A549 (cell line): Measurements from ENCODE around the gene WFS1.

Experiments
- CBX2 ChIP-seq: fragments of 200-600 bp; sonication (generic); IDR thresholded peaks from 2 replicates; pipeline ENCODE4 v1.6.1; 2016; ENCODE audit warnings: low read depth, mild to moderate bottlenecking, borderline replicate concordance
- CTCF ChIP-seq: fragments of >200 bp; sonication (Bioruptor Twin); formaldehyde crosslinking; IDR thresholded peaks from 3 replicates; pipeline ENCODE4 v1.5.1; 2016
- HDAC2 ChIP-seq: fragments of 200-600 bp; sonication (generic); IDR thresholded peaks from 2 replicates; pipeline ENCODE4 v1.6.1; 2016
- KDM1A ChIP-seq: fragments of 200-600 bp; sonication (generic); IDR thresholded peaks from 2 replicates; pipeline ENCODE4 v1.6.1; 2016; ENCODE audit warnings: low read depth, mild to moderate bottlenecking
- ZSCAN20 ChIP-seq: fragments of 250-450 bp; sonication (Bioruptor Pico); IDR thresholded peaks from 2 replicates; pipeline ENCODE4 v1.8.0; 2022; ENCODE audit warnings: mild to moderate bottlenecking, moderate library complexity
- TF ChIP-seq, protein P1 (sequence below): fragments of 200-600 bp; sonication (generic); IDR thresholded peaks from 2 replicates; pipeline ENCODE4 v1.6.1; 2016; ENCODE audit warnings: antibody characterized with exemption, mild to moderate bottlenecking, moderate library complexity

DNA sequence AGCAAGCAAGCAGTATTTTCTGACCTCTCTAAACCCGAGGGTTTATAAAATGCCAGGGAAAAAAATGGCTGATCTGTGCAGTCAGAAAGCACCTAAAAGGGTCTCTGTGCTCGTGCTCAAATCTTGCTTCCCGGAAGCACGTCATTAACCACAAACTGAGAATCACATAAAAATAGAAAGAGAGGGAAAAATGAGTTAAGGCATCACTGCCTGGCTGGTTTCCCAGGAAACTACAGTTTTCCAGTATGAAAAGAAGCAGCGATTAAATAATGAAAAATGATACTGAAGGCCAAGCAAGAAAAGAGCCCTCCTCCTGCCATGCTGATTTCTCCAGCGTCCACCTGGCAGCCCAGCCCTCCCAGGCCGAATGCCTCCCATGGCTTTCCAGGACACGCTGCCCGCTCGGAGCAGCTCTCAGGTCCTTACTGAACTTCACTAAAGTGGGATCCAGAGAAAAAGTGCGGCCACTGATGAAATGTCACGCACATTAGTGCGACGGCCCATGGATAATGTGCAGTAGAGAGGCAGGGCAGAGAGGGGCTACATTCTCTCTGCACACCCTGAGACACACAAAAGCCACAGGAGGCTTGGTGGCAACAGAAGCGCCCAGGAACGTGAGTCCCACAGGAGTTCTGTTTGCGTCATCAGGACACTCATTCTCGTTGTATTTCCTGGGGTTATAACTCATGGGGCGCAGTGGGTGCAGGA is 80.4 kb downstream of the WFS1 start:
- no peak for TF ChIP-seq CBX2
- no peak for TF ChIP-seq KDM1A
- no peak for TF ChIP-seq HDAC2
- TF ChIP-seq ZSCAN20 (CRISPR knock-in tag), result no peak
- TF ChIP-seq, protein P1, sequence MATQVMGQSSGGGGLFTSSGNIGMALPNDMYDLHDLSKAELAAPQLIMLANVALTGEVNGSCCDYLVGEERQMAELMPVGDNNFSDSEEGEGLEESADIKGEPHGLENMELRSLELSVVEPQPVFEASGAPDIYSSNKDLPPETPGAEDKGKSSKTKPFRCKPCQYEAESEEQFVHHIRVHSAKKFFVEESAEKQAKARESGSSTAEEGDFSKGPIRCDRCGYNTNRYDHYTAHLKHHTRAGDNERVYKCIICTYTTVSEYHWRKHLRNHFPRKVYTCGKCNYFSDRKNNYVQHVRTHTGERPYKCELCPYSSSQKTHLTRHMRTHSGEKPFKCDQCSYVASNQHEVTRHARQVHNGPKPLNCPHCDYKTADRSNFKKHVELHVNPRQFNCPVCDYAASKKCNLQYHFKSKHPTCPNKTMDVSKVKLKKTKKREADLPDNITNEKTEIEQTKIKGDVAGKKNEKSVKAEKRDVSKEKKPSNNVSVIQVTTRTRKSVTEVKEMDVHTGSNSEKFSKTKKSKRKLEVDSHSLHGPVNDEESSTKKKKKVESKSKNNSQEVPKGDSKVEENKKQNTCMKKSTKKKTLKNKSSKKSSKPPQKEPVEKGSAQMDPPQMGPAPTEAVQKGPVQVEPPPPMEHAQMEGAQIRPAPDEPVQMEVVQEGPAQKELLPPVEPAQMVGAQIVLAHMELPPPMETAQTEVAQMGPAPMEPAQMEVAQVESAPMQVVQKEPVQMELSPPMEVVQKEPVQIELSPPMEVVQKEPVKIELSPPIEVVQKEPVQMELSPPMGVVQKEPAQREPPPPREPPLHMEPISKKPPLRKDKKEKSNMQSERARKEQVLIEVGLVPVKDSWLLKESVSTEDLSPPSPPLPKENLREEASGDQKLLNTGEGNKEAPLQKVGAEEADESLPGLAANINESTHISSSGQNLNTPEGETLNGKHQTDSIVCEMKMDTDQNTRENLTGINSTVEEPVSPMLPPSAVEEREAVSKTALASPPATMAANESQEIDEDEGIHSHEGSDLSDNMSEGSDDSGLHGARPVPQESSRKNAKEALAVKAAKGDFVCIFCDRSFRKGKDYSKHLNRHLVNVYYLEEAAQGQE, result no peak
- TF ChIP-seq CTCF, result no peak
